HepG2 (cell line): ENCODE results near the gene GAN. TPM values are rescaled to one million over a fixed set of nuclear protein-coding genes. Genes with fewer than 3 reads are reported as not detected.

Experiments
- JUN ChIP-seq: sonication (generic); formaldehyde crosslinking; IDR thresholded peaks from 2 replicates; pipeline ENCODE4 v1.4.0; 2020; ENCODE audit warnings: mild to moderate bottlenecking, missing genetic modification reagents
- JUND ChIP-seq: sonication (generic); formaldehyde crosslinking; IDR thresholded peaks from 2 replicates; pipeline ENCODE4 v1.8.0; 2022; ENCODE audit warnings: mild to moderate bottlenecking, missing genetic modification reagents
- KAT2B ChIP-seq: fragments of 150-350 bp; IDR thresholded peaks from 2 replicates; pipeline ENCODE4 v1.6.1; 2014; ENCODE audit warnings: low read depth, low read length, borderline replicate concordance
- MLLT10 ChIP-seq: sonication (generic); formaldehyde crosslinking; IDR thresholded peaks from 2 replicates; pipeline ENCODE4 v1.4.0; 2020; ENCODE audit warnings: missing genetic modification reagents
- NFKB2 ChIP-seq: sonication (generic); formaldehyde crosslinking; IDR thresholded peaks from 2 replicates; pipeline ENCODE4 v1.4.0; 2020; ENCODE audit warnings: missing genetic modification reagents, borderline replicate concordance
- ONECUT2 ChIP-seq: sonication (generic); formaldehyde crosslinking; IDR thresholded peaks from 2 replicates; pipeline ENCODE4 v1.4.0; 2020; ENCODE audit warnings: missing genetic modification reagents
- PHF5A ChIP-seq: IDR thresholded peaks from one replicate; pipeline ENCODE4 v1.6.1; 2018; ENCODE audit warnings: low read depth, missing genetic modification reagents; ENCODE audit not compliant: unreplicated experiment
- POLR2AphosphoS2 ChIP-seq: IDR thresholded peaks from 2 replicates; pipeline ENCODE4 v1.6.1; 2011; ENCODE audit warnings: low read depth, low read length, improper control_type of control experiment
- RNF2 ChIP-seq: fragments of 450-650 bp; conservative IDR thresholded peaks from 2 replicates; pipeline ENCODE4 v1.6.1; 2016; ENCODE audit warnings: low read depth
- SETDB1 ChIP-seq: sonication (generic); formaldehyde crosslinking; IDR thresholded peaks from 2 replicates; pipeline ENCODE4 v1.5.1; 2020; ENCODE audit warnings: missing genetic modification reagents, mild to moderate bottlenecking, borderline replicate concordance
- ZC3H13 ChIP-seq: sonication (generic); formaldehyde crosslinking; IDR thresholded peaks from 2 replicates; pipeline ENCODE4 v1.8.1; 2023; ENCODE audit warnings: mild to moderate bottlenecking, missing genetic modification reagents, moderate library complexity
- ZFX ChIP-seq: sonication (generic); formaldehyde crosslinking; IDR thresholded peaks from 2 replicates; pipeline ENCODE4 v1.4.0; 2020; ENCODE audit warnings: mild to moderate bottlenecking, low read depth, missing genetic modification reagents, moderate library complexity
- ZMAT3 ChIP-seq: sonication (generic); formaldehyde crosslinking; conservative IDR thresholded peaks from 2 replicates; pipeline ENCODE4 v1.7.0; 2021; ENCODE audit warnings: missing genetic modification reagents
- ZNF20 ChIP-seq: sonication (generic); formaldehyde crosslinking; IDR thresholded peaks from 2 replicates; pipeline ENCODE4 v1.4.0; 2020; ENCODE audit warnings: mild to moderate bottlenecking, moderate library complexity, missing genetic modification reagents
- ZNF205 ChIP-seq: IDR thresholded peaks from 2 replicates; pipeline ENCODE4 v1.6.1; 2018; ENCODE audit warnings: missing biosample characterization, missing genetic modification reagents
- ZNF230 ChIP-seq: sonication (generic); formaldehyde crosslinking; IDR thresholded peaks from 2 replicates; pipeline ENCODE4 v1.4.0; 2020; ENCODE audit warnings: mild to moderate bottlenecking, missing genetic modification reagents
- ZNF335 ChIP-seq: sonication (generic); formaldehyde crosslinking; IDR thresholded peaks from 2 replicates; pipeline ENCODE4 v1.4.0; 2020; ENCODE audit warnings: missing genetic modification reagents
- ZNF431 ChIP-seq: sonication (generic); formaldehyde crosslinking; IDR thresholded peaks from 2 replicates; pipeline ENCODE4 v1.9.0; 2022; ENCODE audit warnings: missing genetic modification reagents, low read depth, mild to moderate bottlenecking, borderline replicate concordance
- ZNF441 ChIP-seq: sonication (generic); formaldehyde crosslinking; IDR thresholded peaks from 2 replicates; pipeline ENCODE4 v1.7.0; 2021; ENCODE audit warnings: missing genetic modification reagents, borderline replicate concordance
- ZNF460 ChIP-seq: sonication (generic); formaldehyde crosslinking; IDR thresholded peaks from 2 replicates; pipeline ENCODE4 v1.5.1; 2020; ENCODE audit warnings: missing genetic modification reagents, mild to moderate bottlenecking, borderline replicate concordance
- ZNF589 ChIP-seq: sonication (generic); formaldehyde crosslinking; conservative IDR thresholded peaks from 2 replicates; pipeline ENCODE4 v1.8.0; 2022; ENCODE audit warnings: mild to moderate bottlenecking, moderate library complexity, missing genetic modification reagents
- ZNF607 ChIP-seq: sonication (generic); formaldehyde crosslinking; IDR thresholded peaks from 2 replicates; pipeline ENCODE4 v1.5.1; 2020; ENCODE audit warnings: missing genetic modification reagents, mild to moderate bottlenecking, borderline replicate concordance
- ZNF629 ChIP-seq: sonication (generic); formaldehyde crosslinking; conservative IDR thresholded peaks from 2 replicates; pipeline ENCODE4 v1.5.0; 2020; ENCODE audit warnings: missing genetic modification reagents
- polyA plus RNA-seq, 8 experiments: library from polyadenylated mRNA; depleted of rRNA in 3 of 8; stranded (reverse) in 7 of 8; unstranded in 1 of 8; fragments of >200 nt; fragmentation: Illumina TruSeq in 4 of 8; extraction: Trizol in 4 of 8; gene quantifications; 2 replicates each; pipeline versions ENCODE4 v1.2.1 to v1.2.3, GENCODE V29; 2011 to 2016; ENCODE audit warnings: low read depth in 4 of 8, missing spikeins in 1 of 8, mixed read lengths in 1 of 8; ENCODE audit not compliant: insufficient read depth in 1 of 8
- total RNA-seq, 5 experiments: library from RNA; depleted of rRNA; stranded (reverse); fragments of >200 nt; fragmentation: Illumina TruSeq; extraction: Trizol; gene quantifications; 2 replicates each; pipeline ENCODE4 v1.2.3, GENCODE V29; 2016; ENCODE audit warnings: low read depth in 1 of 5
- TF ChIP-seq, protein P1 (sequence below), 2 experiments: IDR thresholded peaks; 2 replicates each; pipeline ENCODE4 v1.6.1; 2011 to 2012; ENCODE audit warnings: low read length in 2 of 2, borderline replicate concordance in 1 of 2, low read depth in 1 of 2, mild to moderate bottlenecking in 1 of 2, moderate library complexity in 1 of 2
- TF ChIP-seq, protein P2 (sequence below): sonication (generic); formaldehyde crosslinking; IDR thresholded peaks from 2 replicates; pipeline ENCODE4 v1.4.0; 2020; ENCODE audit warnings: missing genetic modification reagents; ENCODE audit errors: not compliant biosample characterization
- TF ChIP-seq, protein P3 (sequence below): sonication (generic); formaldehyde crosslinking; IDR thresholded peaks from 2 replicates; pipeline ENCODE4 v1.5.0; 2020; ENCODE audit warnings: mild to moderate bottlenecking, low read depth, missing genetic modification reagents, borderline replicate concordance

Gene GAN
- total and polyA plus RNA-seq, 2 of the 13 experiments (the other 11 are each of a cell fraction or from before 2014, with no cell fraction given), result 4.3 to 11.0 TPM

DNA sequence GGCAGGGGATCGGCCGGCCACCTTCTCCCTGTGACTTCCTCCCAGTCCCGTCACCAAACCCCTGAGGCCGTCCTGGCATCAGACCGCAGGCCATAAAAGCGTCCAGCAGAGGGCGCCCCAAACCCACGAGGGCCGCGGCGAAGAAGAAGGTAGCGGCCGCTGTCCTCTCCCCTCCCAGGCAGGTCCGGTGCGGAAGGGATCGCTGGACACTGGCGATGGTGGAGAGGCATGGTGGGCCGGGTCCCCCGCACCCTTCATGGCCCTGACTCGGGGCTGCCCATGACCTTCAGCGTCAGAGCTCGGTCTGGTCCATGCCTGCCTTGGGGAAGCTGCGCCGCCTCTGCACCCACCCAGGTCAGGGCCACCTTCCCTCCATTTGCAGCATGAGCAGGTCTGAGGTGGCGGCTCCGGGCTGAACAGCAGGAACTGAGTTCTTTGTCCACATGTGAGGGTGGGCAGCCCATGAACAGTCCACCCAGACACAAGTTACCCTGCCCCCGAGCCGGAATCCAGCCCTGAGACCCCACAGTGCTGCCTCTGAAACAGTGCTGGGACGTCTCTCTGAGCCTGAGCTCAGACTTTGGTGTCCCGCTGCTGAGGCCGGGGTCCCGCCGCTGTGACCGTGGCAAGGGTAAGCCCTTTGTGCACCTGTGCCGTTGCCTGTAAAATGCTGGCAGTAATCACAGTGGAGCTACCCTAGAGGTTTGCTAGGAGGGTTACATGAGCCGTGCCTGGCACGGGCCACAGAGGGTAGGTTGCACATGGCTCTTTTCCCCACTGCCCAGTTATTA, 89.0 kb downstream of the GAN start (continued):
- TF ChIP-seq, protein P1, sequence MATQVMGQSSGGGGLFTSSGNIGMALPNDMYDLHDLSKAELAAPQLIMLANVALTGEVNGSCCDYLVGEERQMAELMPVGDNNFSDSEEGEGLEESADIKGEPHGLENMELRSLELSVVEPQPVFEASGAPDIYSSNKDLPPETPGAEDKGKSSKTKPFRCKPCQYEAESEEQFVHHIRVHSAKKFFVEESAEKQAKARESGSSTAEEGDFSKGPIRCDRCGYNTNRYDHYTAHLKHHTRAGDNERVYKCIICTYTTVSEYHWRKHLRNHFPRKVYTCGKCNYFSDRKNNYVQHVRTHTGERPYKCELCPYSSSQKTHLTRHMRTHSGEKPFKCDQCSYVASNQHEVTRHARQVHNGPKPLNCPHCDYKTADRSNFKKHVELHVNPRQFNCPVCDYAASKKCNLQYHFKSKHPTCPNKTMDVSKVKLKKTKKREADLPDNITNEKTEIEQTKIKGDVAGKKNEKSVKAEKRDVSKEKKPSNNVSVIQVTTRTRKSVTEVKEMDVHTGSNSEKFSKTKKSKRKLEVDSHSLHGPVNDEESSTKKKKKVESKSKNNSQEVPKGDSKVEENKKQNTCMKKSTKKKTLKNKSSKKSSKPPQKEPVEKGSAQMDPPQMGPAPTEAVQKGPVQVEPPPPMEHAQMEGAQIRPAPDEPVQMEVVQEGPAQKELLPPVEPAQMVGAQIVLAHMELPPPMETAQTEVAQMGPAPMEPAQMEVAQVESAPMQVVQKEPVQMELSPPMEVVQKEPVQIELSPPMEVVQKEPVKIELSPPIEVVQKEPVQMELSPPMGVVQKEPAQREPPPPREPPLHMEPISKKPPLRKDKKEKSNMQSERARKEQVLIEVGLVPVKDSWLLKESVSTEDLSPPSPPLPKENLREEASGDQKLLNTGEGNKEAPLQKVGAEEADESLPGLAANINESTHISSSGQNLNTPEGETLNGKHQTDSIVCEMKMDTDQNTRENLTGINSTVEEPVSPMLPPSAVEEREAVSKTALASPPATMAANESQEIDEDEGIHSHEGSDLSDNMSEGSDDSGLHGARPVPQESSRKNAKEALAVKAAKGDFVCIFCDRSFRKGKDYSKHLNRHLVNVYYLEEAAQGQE (IDR thresholded peaks at IDR 0.05; ENCODE audit: borderline replicate concordance in 1 of 2, low read depth in 1 of 2, low read length in 2 of 2), result no peak
- TF ChIP-seq ZNF205 (CRISPR knock-in tag), result peak; percentile 59; the same call in 1 of the 2 replicates
- TF ChIP-seq ZNF441 (CRISPR knock-in tag), result no peak
- TF ChIP-seq, protein P2, sequence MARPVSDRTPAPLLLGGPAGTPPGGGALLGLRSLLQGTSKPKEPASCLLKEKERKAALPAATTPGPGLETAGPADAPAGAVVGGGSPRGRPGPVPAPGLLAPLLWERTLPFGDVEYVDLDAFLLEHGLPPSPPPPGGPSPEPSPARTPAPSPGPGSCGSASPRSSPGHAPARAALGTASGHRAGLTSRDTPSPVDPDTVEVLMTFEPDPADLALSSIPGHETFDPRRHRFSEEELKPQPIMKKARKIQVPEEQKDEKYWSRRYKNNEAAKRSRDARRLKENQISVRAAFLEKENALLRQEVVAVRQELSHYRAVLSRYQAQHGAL (CRISPR knock-in tag), result peak; percentile 51
- peak; percentile 71 for TF ChIP-seq JUN (CRISPR knock-in tag)
- TF ChIP-seq SETDB1 (CRISPR knock-in tag), result no peak
- TF ChIP-seq, protein P3, sequence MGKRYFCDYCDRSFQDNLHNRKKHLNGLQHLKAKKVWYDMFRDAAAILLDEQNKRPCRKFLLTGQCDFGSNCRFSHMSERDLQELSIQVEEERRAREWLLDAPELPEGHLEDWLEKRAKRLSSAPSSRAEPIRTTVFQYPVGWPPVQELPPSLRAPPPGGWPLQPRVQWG (CRISPR knock-in tag), result no peak
- TF ChIP-seq ZNF460 (CRISPR knock-in tag), result no peak
- TF ChIP-seq ZNF230 (CRISPR knock-in tag), result no peak
- peak; percentile 91; the same call in 1 of the 2 replicates for TF ChIP-seq NFKB2 (CRISPR knock-in tag)
- no peak for TF ChIP-seq ZNF629 (CRISPR knock-in tag)
- TF ChIP-seq ZNF335, result 0 out of 2 replicates have a peak, but pooled peaks have one; percentile 64
- no peak for TF ChIP-seq KAT2B
- TF ChIP-seq ZFX (CRISPR knock-in tag), result peak; percentile 64; the same call in 1 of the 2 replicates
- no peak for TF ChIP-seq ZNF20 (CRISPR knock-in tag)
- 0 out of 2 replicates have a peak, but pooled peaks have one; percentile 56 for TF ChIP-seq JUND (CRISPR knock-in tag)
- no peak for TF ChIP-seq MLLT10 (CRISPR knock-in tag)
- TF ChIP-seq POLR2AphosphoS2, result no peak
- 0 out of 2 replicates have a peak, but pooled peaks have one; percentile 25 for TF ChIP-seq ZMAT3 (CRISPR knock-in tag)
- TF ChIP-seq RNF2, result peak; percentile 73
- no peak for TF ChIP-seq ZNF589
- TF ChIP-seq PHF5A (CRISPR knock-in tag), result no peak
- TF ChIP-seq ONECUT2 (CRISPR knock-in tag), result no peak
- TF ChIP-seq ZNF607 (CRISPR knock-in tag), result peak; percentile 82; the same call in 1 of the 2 replicates
- no peak for TF ChIP-seq ZC3H13 (CRISPR knock-in tag)
- TF ChIP-seq ZNF431 (CRISPR knock-in tag), result no peak
